GM12864 (cell line): ENCODE measurements around the gene WASF2.
"Not testable (repeated sequence)": the region's sequence is repeated elsewhere in the genome, so short reads cannot be mapped to it uniquely, and the experiment has no call there.

ENCODE experiments used
- DNase-seq: peaks from one replicate; pipeline ENCODE4 v3.0.0-alpha.2; 2011; ENCODE audit warnings: low read depth
- H3K4me3 ChIP-seq: 2 replicates; pipeline ENCODE4 v1.5.1; 2011; ENCODE audit warnings: mild to moderate bottlenecking, low read depth, low read length, control low read depth
- CTCF ChIP-seq: IDR thresholded peaks from 2 replicates; pipeline ENCODE4 v1.5.1; 2011; ENCODE audit warnings: low read depth, mild to moderate bottlenecking, moderate library complexity, low read length, control low read depth, inconsistent platforms; ENCODE audit errors: missing control alignments

Gene WASF2

GRCh38 chr1:27406362-27406680 lies 83.6 kb downstream of the WASF2 start:
- TF ChIP-seq CTCF: no peak
- no peak for DNase-seq
- no peak overlapping the region for H3K4me3 ChIP-seq

- not testable (repeated sequence) for DNase-seq, H3K4me3 ChIP-seq
These were observed 84.2 kb downstream of the WASF2 start for GRCh38 chr1:27405598-27406361.

- H3K4me3 ChIP-seq: no peak overlapping the region
- no peak for DNase-seq
- no peak for TF ChIP-seq CTCF
These were observed 84.9 kb downstream of the WASF2 start for GRCh38 chr1:27405074-27405473.

- no peak for DNase-seq
- TF ChIP-seq CTCF: no peak
- no peak overlapping the region for H3K4me3 ChIP-seq
These were observed 86.0 kb downstream of the WASF2 start for GRCh38 chr1:27403931-27404330.

GRCh38 chr1:27403065-27403726 lies 86.8 kb downstream of the WASF2 start:
- no peak for DNase-seq
- H3K4me3 ChIP-seq: no peak overlapping the region
- TF ChIP-seq CTCF: peak; percentile 52

- peak; percentile 34 for TF ChIP-seq CTCF
- no peak for DNase-seq
- no peak overlapping the region for H3K4me3 ChIP-seq
These were observed 87.6 kb downstream of the WASF2 start for GRCh38 chr1:27402349-27402754.

- TF ChIP-seq CTCF: no peak
- DNase-seq: no peak
- H3K4me3 ChIP-seq: no peak overlapping the region
These were observed 89.0 kb downstream of the WASF2 start for GRCh38 chr1:27400963-27401341.
